ENCODE data around the gene NGF.
A peak's percentile ranks its signal among the peaks of the same experiment; 100 is the strongest.

The NGF gene

GRCh38 chr1:115308969-115309368 is 29.1 kb downstream of the NGF start:
- DNase-seq = no peak

GRCh38 chr1:115307661-115308060 is 30.4 kb downstream of the NGF start:
- no peak for DNase-seq

GRCh38 chr1:115306146-115306545 is 31.9 kb downstream of the NGF start:
- DNase-seq = peak; percentile 46

- no peak for DNase-seq
Observed at GRCh38 chr1:115303364-115303763, 34.7 kb downstream of the NGF start.

- peak; percentile 26 for DNase-seq
Observed at GRCh38 chr1:115302390-115302961, 35.6 kb downstream of the NGF start.

- DNase-seq = no peak
Observed at GRCh38 chr1:115301438-115302020, 36.5 kb downstream of the NGF start.

- DNase-seq = no peak
Observed at GRCh38 chr1:115300087-115300876, 37.8 kb downstream of the NGF start.

- no peak for DNase-seq
Observed at GRCh38 chr1:115299266-115299665, 38.8 kb downstream of the NGF start.

- no peak for DNase-seq
Observed at GRCh38 chr1:115296981-115297380, 41.1 kb downstream of the NGF start.

GRCh38 chr1:115295904-115296696 is 41.9 kb downstream of the NGF start:
- no peak for DNase-seq

GRCh38 chr1:115293899-115294298 is 44.1 kb downstream of the NGF start:
- no peak for DNase-seq

GRCh38 chr1:115293006-115293405 is 45.0 kb downstream of the NGF start:
- no peak for DNase-seq

GRCh38 chr1:115291741-115292140 is 46.3 kb downstream of the NGF start:
- DNase-seq = no peak

GRCh38 chr1:115289940-115290339 is 48.1 kb downstream of the NGF start:
- no peak for DNase-seq

- no peak for DNase-seq
Observed at GRCh38 chr1:115288591-115289198, 49.4 kb downstream of the NGF start.

GRCh38 chr1:115286431-115287205 is 51.4 kb downstream of the NGF start:
- no peak for DNase-seq

- no peak for DNase-seq
Observed at GRCh38 chr1:115284209-115284608, 53.8 kb downstream of the NGF start.

GRCh38 chr1:115283681-115284146 is 54.3 kb downstream of the NGF start:
- no peak for DNase-seq

GRCh38 chr1:115283249-115283648 is 54.8 kb downstream of the NGF start:
- no peak for DNase-seq

GRCh38 chr1:115282807-115283208 is 55.2 kb downstream of the NGF start:
- DNase-seq = no peak

- DNase-seq = no peak
Observed at GRCh38 chr1:115281143-115281542, 56.9 kb downstream of the NGF start.

GRCh38 chr1:115280064-115280463 is 58.0 kb downstream of the NGF start:
- no peak for DNase-seq

All from NCI-H345 (cell line).